Activated CD4-positive, alpha-beta T cell treated with anti-CD3 and anti-CD28 coated beads, Interleukin-2, amount 50 U/mL, for 1 hour (primary cell): ENCODE data around the gene OR5M3.

Experiments
- DNase-seq: peaks from one replicate; pipeline ENCODE4 v3.0.0-alpha.2; 2020

OR5M3 gene

DNA sequence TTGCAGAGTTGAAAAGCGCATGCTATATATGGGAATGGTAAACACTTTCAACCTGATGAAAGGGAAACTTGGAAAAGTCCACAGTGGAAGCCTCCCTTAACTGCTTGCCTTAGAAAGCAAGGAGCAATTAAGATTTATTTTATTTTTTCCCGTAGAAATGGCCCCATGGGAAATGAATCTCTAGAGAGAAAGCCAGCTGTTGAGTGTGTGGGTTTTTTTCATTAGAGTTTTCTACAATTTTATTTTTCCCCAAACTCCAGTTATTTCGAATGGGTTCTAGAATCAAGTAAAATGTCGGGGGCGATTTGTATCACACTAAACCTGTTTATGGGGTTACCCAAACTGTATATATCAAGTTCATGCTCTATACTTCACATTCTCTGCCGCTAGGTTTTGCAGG lies at the start of gene OR5M3:
TSS of gene OR5M3 (minus strand) at position 101 of the 400 bp plus-strand sequence. CDS start 2,855 bp downstream, outside the sequence.
- no peak for DNase-seq

DNA sequence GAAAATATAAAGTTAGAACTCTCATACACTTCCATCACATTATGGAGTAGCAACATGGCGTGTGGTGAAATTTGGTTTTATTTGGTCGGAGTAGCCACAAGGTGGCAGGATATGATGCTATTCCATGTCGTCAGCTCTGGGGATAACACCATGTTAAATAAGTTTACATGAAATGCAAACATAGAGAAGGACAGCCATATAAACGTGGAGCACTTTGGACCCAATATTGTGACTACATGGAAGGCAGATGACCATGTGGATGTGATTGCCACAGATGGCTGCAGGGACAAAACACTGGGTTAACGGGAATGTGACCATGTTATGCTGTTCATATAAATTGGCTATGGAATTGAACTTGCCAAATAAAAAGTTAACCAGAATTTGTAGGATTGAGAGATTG lies 48.9 kb upstream of the OR5M3 start:
- no peak for DNase-seq

DNA sequence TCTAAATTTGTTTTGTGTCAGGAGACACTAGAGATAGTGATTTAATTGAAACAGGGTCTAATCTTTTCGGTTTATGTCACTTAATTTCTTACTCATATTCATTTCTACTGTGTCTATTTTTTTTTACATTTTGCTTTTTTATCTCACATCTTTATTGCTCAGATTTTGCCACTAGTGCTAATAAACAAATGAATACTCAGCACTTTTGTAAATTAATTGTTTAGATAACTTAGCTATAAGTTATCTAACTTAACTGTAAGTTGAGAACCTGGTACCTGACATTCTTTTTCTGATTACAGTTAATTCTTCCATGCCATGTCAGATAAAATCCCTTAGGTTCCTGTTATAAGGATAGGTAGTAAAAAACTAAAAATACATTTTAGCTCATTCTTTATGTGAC lies 40.1 kb upstream of the OR5M3 start:
- DNase-seq: no peak

DNA sequence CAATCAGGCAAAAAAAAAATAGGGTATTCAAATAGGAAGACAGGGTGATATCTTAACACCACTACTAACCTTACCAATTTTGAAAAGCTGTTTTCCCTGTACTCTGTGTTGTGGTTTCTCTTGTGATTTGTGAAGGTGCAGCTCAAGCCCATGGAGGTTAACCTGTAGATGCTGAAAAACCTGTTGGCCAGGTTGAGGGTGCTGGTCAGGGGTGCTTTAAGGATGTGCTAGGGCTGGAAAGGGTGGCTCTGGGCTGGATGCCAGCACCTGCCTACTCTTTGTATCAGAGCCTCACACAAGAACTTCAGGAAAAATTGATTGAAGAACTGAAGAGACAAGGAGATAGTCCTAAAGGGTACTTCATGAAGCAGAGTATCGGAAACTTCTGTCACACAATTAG lies 36.3 kb upstream of the OR5M3 start:
- DNase-seq: no peak

DNA sequence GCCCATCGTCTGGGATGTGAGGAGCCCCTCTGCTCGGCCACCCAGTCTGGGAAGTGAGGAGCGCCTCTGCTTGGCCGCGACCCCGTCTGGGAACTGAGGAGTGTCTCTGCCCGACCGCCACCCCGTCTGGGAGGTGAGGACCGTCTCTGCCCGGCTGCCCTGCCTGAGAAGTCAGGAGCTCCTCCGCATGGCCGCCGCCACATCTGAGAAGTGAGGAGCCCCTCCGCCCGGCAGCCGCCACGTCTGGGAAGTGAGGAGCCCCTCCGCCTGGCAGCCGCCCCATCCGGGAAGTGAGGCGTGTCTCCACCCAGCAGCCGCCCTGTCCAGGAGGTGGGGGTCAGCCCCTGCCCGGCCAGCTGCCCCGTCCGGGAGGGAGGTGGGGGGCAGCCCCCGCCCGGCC lies 23.9 kb upstream of the OR5M3 start:
- DNase-seq: no peak

DNA sequence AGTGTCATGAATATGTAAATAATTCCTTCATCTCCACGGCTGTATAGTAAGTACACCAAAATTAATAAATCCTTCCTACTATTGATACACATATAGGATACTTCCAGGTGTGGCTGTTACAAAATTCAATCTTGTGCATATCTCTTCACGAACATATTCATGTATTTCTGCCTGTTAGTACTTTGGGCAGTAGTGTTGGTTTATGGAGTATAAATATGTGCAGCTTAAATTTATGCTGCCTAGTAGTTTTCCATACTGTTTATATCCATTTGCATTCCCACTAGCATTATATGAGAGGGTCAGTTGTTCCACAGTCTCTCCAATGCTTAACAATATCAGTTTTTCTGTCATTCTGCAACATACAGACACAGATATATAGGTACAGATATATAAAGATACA lies 22.0 kb upstream of the OR5M3 start:
- DNase-seq: no peak

GRCh38 chr11:56491270-56491669 lies 18.1 kb upstream of the OR5M3 start, which contains the start of gene OR5M8:
TSS of gene OR5M8 (minus strand) at chr11:56491370. CDS start at chr11:56491370, 0 bp downstream.
- no peak for DNase-seq

DNA sequence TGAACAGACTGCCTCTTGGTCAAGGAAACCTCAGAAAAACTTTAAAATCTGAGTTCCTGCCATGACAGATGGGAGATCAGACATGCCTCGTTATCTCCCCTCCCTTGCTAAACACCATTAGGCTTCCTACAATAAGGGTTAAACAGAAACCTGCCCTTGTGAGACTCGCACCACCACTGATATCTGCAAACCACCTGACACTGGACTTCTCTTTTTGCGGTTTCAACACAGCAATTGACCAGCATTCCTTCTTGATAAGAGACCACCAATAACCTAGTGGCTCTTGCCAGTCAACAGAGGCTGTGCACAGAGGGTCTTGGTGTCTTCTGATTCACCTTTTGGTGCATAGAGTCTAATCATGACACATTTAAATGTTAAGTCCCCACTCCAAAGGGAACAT lies 13.6 kb upstream of the OR5M3 start:
- no peak for DNase-seq

GRCh38 chr11:56474729-56475235 lies 1.6 kb upstream of the OR5M3 start:
- no peak for DNase-seq

GRCh38 chr11:56457076-56457475 lies 16.1 kb downstream of the OR5M3 start:
- DNase-seq: no peak

GRCh38 chr11:56453521-56453920 lies 19.6 kb downstream of the OR5M3 start:
- no peak for DNase-seq
